GM12873 (cell line): ENCODE data around the gene DIP2A.

Source experiments
- CTCF ChIP-seq: IDR thresholded peaks from 2 replicates; pipeline ENCODE4 v1.5.1; 2012; ENCODE audit warnings: low read depth, mild to moderate bottlenecking, moderate library complexity, low read length, control low read depth; ENCODE audit not compliant: insufficient read depth; ENCODE audit errors: missing control alignments

The DIP2A gene

GRCh38 chr21:46441331-46441730, 17.4 kb upstream of the DIP2A start:
- no peak for TF ChIP-seq CTCF

- no peak for TF ChIP-seq CTCF
Observed at GRCh38 chr21:46441961-46442498, 16.7 kb upstream of the DIP2A start.

- no peak for TF ChIP-seq CTCF
Observed at GRCh38 chr21:46442938-46443337, 15.8 kb upstream of the DIP2A start.

GRCh38 chr21:46443910-46444309, 14.8 kb upstream of the DIP2A start:
- TF ChIP-seq CTCF: no peak

GRCh38 chr21:46448108-46448507, 10.6 kb upstream of the DIP2A start:
- no peak for TF ChIP-seq CTCF

GRCh38 chr21:46452710-46453109, 6.0 kb upstream of the DIP2A start:
- TF ChIP-seq CTCF: no peak

- TF ChIP-seq CTCF: no peak
Observed at GRCh38 chr21:46454142-46454541, 4.5 kb upstream of the DIP2A start.
